HCT116 (cell line): ENCODE measurements around the gene SHKBP1. TPM values are rescaled to one million over a fixed set of nuclear protein-coding genes. Genes with fewer than 3 reads are reported as not detected.
A peak's percentile ranks its signal among the peaks of the same experiment; 100 is the strongest.

Experiments
- ATAC-seq: fragments of 200-7000 bp; cut with Tn5 transposase; 2 replicates; pipeline ENCODE4 v1.9.1; 2020; ENCODE audit warnings: mild to moderate bottlenecking, moderate library complexity
- BruUV-seq: library from RNA; stranded (reverse); fragments of 400-500 nt; replicated peaks from 2 replicates; lab custom pipeline; 2021; lab: Mats Ljungman, UMichigan
- CTCF ChIA-PET: fragments of 300-600 bp; sonication (Branson Sonifier 250); formaldehyde crosslinking; loops from one replicate; lab custom pipeline; 2021; ENCODE audit warnings: antibody characterized with exemption; lab: Charles Lee
- POLR2A ChIA-PET: fragments of 300-600, 350-600 bp; sonication (Branson Sonifier 250); formaldehyde crosslinking; loops from one replicate; lab custom pipeline; 2021; ENCODE audit warnings: antibody characterized with exemption; lab: Charles Lee
- RAD21 ChIA-PET, 2 experiments: fragments of 300-600 bp; sonication (Branson Sonifier 250); formaldehyde crosslinking; loops; one replicate each; lab custom pipeline; 2023; ENCODE audit warnings: low total read pairs in 2 of 2; ENCODE audit not compliant: uncharacterized antibody in 2 of 2, unreplicated experiment in 2 of 2, low non-redundant PET in 1 of 2; lab: Charles Lee
- DNase-seq: peaks from one replicate; pipeline ENCODE4 v3.0.0-alpha.2; 2010; ENCODE audit warnings: low read depth, low spot score
- H2AFZ ChIP-seq: fragments of 200-600 bp; shearing (Covaris generic), sonication (generic); 2 replicates; pipeline ENCODE4 v1.6.1; 2017; ENCODE audit warnings: low read depth, mixed run types, mixed read lengths, antibody characterized with exemption, low read length; ENCODE audit not compliant: poor library complexity, severe bottlenecking
- H3K27ac ChIP-seq: 2 replicates; pipeline ENCODE4 v1.5.1; 2012; ENCODE audit warnings: low read depth, low read length
- H3K27me3 ChIP-seq: fragments of 200-600 bp; sonication (generic); 2 replicates; pipeline ENCODE4 v1.6.1; 2016; ENCODE audit warnings: mixed run types, low read length, mixed read lengths; ENCODE audit not compliant: insufficient read depth
- H3K36me3 ChIP-seq, 2 experiments: fragments of 200-500 bp in 1 of 2; fragments of 200-600 bp in 1 of 2; sonication (Bioruptor generic) in 1 of 2; sonication (generic) in 1 of 2; 2 replicates each; pipeline versions ENCODE4 v1.5.1 to v1.6.1; 2014 to 2016; ENCODE audit warnings: low read length in 2 of 2, inconsistent platforms in 1 of 2, mixed read lengths in 1 of 2, mixed run types in 1 of 2; ENCODE audit not compliant: insufficient read depth in 2 of 2, control insufficient read depth in 1 of 2
- H3K4me1 ChIP-seq, 2 experiments: fragments of 200-600 bp in 1 of 2; sonication (generic) in 1 of 2; 2 replicates each; pipeline versions ENCODE4 v1.5.1 to v1.6.1; 2012 to 2017; ENCODE audit warnings: low read length in 2 of 2, inconsistent platforms in 1 of 2, mild to moderate bottlenecking in 1 of 2, mixed read lengths in 1 of 2, mixed run types in 1 of 2, moderate library complexity in 1 of 2; ENCODE audit not compliant: insufficient read depth in 2 of 2, control insufficient read depth in 1 of 2
- H3K4me2 ChIP-seq: fragments of 200-600 bp; sonication (generic); 2 replicates; pipeline ENCODE4 v1.6.1; 2017; ENCODE audit warnings: mixed run types, low read length, mixed read lengths
- H3K4me3 ChIP-seq, 2 experiments: fragments of 200-600 bp in 1 of 2; sonication (generic) in 1 of 2; replicated peaks in 1 of 2; 2 replicates each; pipeline ENCODE4 v1.5.1; 2011 to 2016; ENCODE audit warnings: low read length in 2 of 2, control low read depth in 1 of 2, low read depth in 1 of 2, mild to moderate bottlenecking in 1 of 2, mixed read lengths in 1 of 2, mixed run types in 1 of 2
- H3K79me2 ChIP-seq: fragments of 200-600 bp; sonication (generic); 2 replicates; pipeline ENCODE4 v1.6.1; 2017; ENCODE audit warnings: mild to moderate bottlenecking, mixed run types, low read length, moderate library complexity, mixed read lengths; ENCODE audit not compliant: insufficient read depth
- H3K9ac ChIP-seq: fragments of 200-600 bp; sonication (generic); 2 replicates; pipeline ENCODE4 v1.6.1; 2016; ENCODE audit warnings: low read length, mixed read lengths
- H3K9me2 ChIP-seq: fragments of 200-600 bp; sonication (generic), shearing (Covaris generic); 2 replicates; pipeline ENCODE4 v1.6.1; 2017; ENCODE audit warnings: mixed run types, mild to moderate bottlenecking, moderate library complexity; ENCODE audit not compliant: insufficient read depth
- H3K9me3 ChIP-seq, 2 experiments: fragments of 200-500 bp in 1 of 2; fragments of 200-600 bp in 1 of 2; sonication (Bioruptor generic) in 1 of 2; sonication (generic) in 1 of 2; 2 replicates each; pipeline ENCODE4 v1.6.1; 2014 to 2017; ENCODE audit warnings: low read length in 2 of 2, mixed read lengths in 2 of 2, inconsistent platforms in 1 of 2, low read depth in 1 of 2, mild to moderate bottlenecking in 1 of 2, mixed run types in 1 of 2, moderate library complexity in 1 of 2; ENCODE audit not compliant: control insufficient read depth in 1 of 2, insufficient read depth in 1 of 2
- H4K20me1 ChIP-seq: fragments of 200-600 bp; sonication (generic), shearing (Covaris generic); 2 replicates; pipeline ENCODE4 v1.6.1; 2017; ENCODE audit warnings: mixed run types, mild to moderate bottlenecking, moderate library complexity; ENCODE audit not compliant: insufficient read depth
- CEBPB ChIP-seq: IDR thresholded peaks from 2 replicates; pipeline ENCODE4 v1.6.1; 2012; ENCODE audit warnings: low read depth
- ELF1 ChIP-seq: IDR thresholded peaks from 2 replicates; pipeline ENCODE4 v1.6.1; 2012; ENCODE audit warnings: low read depth, borderline replicate concordance
- POLR2A ChIP-seq: IDR thresholded peaks from 2 replicates; pipeline ENCODE4 v1.7.0; 2011; ENCODE audit warnings: borderline replicate concordance; ENCODE audit not compliant: insufficient read depth, insufficient read length; ENCODE audit errors: extremely low read depth
- POLR2AphosphoS5 ChIP-seq: IDR thresholded peaks from 2 replicates; pipeline ENCODE4 v1.6.1; 2011; ENCODE audit warnings: mild to moderate bottlenecking, low read depth, low read length, moderate library complexity
- SP1 ChIP-seq: IDR thresholded peaks from 2 replicates; pipeline ENCODE4 v1.6.1; 2012; ENCODE audit warnings: low read depth
- ZFX ChIP-seq: fragments of 450-650 bp; IDR thresholded peaks from 2 replicates; pipeline ENCODE4 v1.6.1; 2017
- ZNF274 ChIP-seq: fragments of 200-500 bp; sonication (Bioruptor generic); IDR thresholded peaks from 2 replicates; pipeline ENCODE4 v1.6.1; 2014; ENCODE audit warnings: mild to moderate bottlenecking, low read depth, low read length, inconsistent platforms
- intact Hi-C: fragments of 100-400 bp; cut with micrococcal nuclease; formaldehyde crosslinking; loops from 2 replicates; pipeline ENCODE4 v1.10.0; 2022
- total RNA-seq: library from RNA; stranded (reverse); gene quantifications from one replicate; pipeline ENCODE4 v1.2.1, GENCODE V29; 2021; ENCODE audit not compliant: unreplicated experiment
- TF ChIP-seq, protein P1 (sequence below): IDR thresholded peaks from 2 replicates; pipeline ENCODE4 v1.6.1; 2012; ENCODE audit warnings: low read depth
- TF ChIP-seq, protein P2 (sequence below), 3 experiments: fragments of 200-600 bp in 1 of 3; sonication (generic) in 1 of 3; IDR thresholded peaks in 2 of 3; conservative IDR thresholded peaks in 1 of 3; 2 replicates each; pipeline ENCODE4 v1.5.1; 2012 to 2017; ENCODE audit warnings: low read depth in 2 of 3, low read length in 2 of 3, antibody characterized with exemption in 1 of 3, borderline replicate concordance in 1 of 3, control low read depth in 1 of 3, mild to moderate bottlenecking in 1 of 3, mixed read lengths in 1 of 3, mixed run types in 1 of 3, moderate library complexity in 1 of 3; ENCODE audit not compliant: insufficient read depth in 1 of 3
- TF ChIP-seq, protein P3 (sequence below): IDR thresholded peaks from 2 replicates; pipeline ENCODE4 v1.6.1; 2012

Gene SHKBP1
- total RNA-seq, 1 experiment from 2014 or later = 97.4 TPM

DNA sequence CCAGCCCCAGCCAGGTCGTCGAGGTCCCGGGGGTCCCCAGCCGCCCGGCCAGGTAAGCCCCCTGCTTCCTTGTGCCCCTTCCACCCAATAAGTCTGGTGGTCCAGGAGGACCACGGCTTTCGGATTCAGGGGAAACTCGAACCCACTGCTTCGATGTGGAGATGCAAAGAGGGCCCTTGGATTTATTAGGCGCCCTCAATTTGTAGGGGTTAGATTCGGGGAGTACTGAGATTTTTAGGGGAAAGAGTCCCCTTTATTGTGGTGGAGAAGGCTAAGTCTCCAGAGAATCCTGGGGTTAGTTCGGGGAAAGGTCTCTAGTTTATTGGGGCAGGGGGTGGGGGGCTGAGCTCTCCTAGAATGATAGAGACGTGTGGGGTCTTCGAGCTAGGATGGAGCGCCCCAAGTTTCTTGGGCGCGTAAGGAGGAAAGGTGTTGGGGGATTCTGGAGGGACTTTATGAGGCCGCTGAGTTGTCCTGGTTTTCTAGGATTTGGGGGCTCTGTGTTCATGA, 20.7 kb downstream of the SHKBP1 start:
- H3K4me2 ChIP-seq = peak overlapping the region; percentile 91
- POLR2A ChIA-PET = no interaction called here
- no peak for TF ChIP-seq SP1
- TF ChIP-seq ZFX = peak; percentile 22; the same call in 1 of the 2 replicates
- TF ChIP-seq, all 23 proteins: peak for 1

DNA sequence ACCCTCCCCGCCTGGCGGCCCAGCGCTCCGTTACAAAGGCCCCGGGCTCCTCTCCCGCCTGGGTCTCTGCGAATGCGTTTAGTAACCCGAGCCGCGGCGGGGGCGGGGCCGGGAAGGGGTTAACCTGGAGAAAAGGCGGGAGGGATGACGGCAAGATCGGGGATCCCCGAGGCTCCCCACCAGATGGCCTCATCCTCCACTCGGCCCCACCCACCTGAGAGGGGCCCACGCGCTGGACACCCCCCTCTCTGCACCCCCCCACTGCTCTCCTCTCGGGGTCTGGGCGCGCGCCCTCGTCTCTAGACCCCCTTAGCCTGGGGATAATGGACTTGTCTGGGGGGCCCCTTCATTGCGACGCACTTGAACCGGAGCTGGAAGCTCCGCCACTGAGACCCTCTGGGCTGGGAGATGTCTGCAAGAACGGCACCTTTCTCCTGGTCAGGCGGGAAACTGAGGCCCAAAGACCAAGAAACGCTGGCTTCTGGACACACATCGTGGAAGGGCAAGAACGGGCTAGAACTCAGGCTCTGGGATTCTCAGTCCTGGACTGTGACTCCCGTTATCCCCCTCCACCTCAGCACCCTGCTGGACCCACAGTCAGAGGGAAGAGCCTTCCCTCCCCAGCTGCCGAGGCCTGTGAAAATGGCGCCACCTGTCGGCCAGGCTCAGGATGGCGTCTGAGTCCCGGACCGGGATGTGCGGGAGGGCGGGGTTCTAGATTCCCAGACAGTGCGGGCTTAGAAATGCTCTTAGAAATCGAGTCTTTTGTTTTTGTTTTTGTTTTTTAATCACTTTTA, 21.6 kb downstream of the SHKBP1 start:
- POLR2A ChIA-PET = interaction anchor here (0.6 to 1.6 kb wide), 4 partner anchors 15 to 30 kb away, joined by 3 to 7 read pairs (median 4); no protein-coding TSS in a partner anchor
- peak overlapping the region; percentile 85 for H3K9ac ChIP-seq
- CTCF ChIA-PET = interaction anchor here (0.7 to 3.9 kb wide), 12 partner anchors 15 to 293 kb away, joined by 3 to 27 read pairs (median 4); no protein-coding TSS in a partner anchor
- H2AFZ ChIP-seq = no peak overlapping the region
- ATAC-seq (peak; percentile 57), DNase-seq (peak; percentile 86)
- no peaks in the 10 kb centered on the region for H3K27me3 ChIP-seq
- H3K4me1 ChIP-seq = peaks cover 27 to 73% of the 10 kb centered on the region in 2 experiments
- intact Hi-C loops = loop anchor here (1.0 to 5.0 kb wide), 3 partner anchors 49 to 293 kb away; no protein-coding TSS in a partner anchor
- H3K27ac ChIP-seq = peak overlapping the region; percentile 63
- RAD21 ChIA-PET = interaction anchor here in 1 of 2 experiments (0.6 to 0.7 kb wide), 2 partner anchors 48 to 49 kb away, joined by 3 read pairs; no protein-coding TSS in a partner anchor
- no peaks in the 10 kb centered on the region for H3K36me3 ChIP-seq
- H3K4me2 ChIP-seq = peak overlapping the region; percentile 91
- H3K79me2 ChIP-seq = peaks cover 11% of the 10 kb centered on the region; the same call in 1 of the 2 replicates
- H3K9me2 ChIP-seq = no peaks in the 10 kb centered on the region
- peak overlapping the region; percentile 74 to 82 for H3K4me3 ChIP-seq
- H4K20me1 ChIP-seq = no peaks in the 10 kb centered on the region
- no TSS peak for BruUV-seq
- no peaks in the 10 kb centered on the region for H3K9me3 ChIP-seq
- TF ChIP-seq, protein P1, sequence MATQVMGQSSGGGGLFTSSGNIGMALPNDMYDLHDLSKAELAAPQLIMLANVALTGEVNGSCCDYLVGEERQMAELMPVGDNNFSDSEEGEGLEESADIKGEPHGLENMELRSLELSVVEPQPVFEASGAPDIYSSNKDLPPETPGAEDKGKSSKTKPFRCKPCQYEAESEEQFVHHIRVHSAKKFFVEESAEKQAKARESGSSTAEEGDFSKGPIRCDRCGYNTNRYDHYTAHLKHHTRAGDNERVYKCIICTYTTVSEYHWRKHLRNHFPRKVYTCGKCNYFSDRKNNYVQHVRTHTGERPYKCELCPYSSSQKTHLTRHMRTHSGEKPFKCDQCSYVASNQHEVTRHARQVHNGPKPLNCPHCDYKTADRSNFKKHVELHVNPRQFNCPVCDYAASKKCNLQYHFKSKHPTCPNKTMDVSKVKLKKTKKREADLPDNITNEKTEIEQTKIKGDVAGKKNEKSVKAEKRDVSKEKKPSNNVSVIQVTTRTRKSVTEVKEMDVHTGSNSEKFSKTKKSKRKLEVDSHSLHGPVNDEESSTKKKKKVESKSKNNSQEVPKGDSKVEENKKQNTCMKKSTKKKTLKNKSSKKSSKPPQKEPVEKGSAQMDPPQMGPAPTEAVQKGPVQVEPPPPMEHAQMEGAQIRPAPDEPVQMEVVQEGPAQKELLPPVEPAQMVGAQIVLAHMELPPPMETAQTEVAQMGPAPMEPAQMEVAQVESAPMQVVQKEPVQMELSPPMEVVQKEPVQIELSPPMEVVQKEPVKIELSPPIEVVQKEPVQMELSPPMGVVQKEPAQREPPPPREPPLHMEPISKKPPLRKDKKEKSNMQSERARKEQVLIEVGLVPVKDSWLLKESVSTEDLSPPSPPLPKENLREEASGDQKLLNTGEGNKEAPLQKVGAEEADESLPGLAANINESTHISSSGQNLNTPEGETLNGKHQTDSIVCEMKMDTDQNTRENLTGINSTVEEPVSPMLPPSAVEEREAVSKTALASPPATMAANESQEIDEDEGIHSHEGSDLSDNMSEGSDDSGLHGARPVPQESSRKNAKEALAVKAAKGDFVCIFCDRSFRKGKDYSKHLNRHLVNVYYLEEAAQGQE = no peak
- TF ChIP-seq, protein P2, sequence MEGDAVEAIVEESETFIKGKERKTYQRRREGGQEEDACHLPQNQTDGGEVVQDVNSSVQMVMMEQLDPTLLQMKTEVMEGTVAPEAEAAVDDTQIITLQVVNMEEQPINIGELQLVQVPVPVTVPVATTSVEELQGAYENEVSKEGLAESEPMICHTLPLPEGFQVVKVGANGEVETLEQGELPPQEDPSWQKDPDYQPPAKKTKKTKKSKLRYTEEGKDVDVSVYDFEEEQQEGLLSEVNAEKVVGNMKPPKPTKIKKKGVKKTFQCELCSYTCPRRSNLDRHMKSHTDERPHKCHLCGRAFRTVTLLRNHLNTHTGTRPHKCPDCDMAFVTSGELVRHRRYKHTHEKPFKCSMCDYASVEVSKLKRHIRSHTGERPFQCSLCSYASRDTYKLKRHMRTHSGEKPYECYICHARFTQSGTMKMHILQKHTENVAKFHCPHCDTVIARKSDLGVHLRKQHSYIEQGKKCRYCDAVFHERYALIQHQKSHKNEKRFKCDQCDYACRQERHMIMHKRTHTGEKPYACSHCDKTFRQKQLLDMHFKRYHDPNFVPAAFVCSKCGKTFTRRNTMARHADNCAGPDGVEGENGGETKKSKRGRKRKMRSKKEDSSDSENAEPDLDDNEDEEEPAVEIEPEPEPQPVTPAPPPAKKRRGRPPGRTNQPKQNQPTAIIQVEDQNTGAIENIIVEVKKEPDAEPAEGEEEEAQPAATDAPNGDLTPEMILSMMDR (IDR thresholded peaks at IDR 0.05 in 2 of 3, conservative IDR thresholded peaks at IDR 0.05 in 1 of 3; ENCODE audit: borderline replicate concordance in 1 of 3, insufficient read depth in 1 of 3, low read depth in 2 of 3, low read length in 2 of 3) = peak in 2 of 3 experiments; percentile 97; a peak in 4 of 6 replicates
- peak; percentile 63 for TF ChIP-seq POLR2A
- TF ChIP-seq ELF1 = no peak
- no peak for TF ChIP-seq CEBPB
- TF ChIP-seq POLR2AphosphoS5 = peak; percentile 53
- TF ChIP-seq, protein P3, sequence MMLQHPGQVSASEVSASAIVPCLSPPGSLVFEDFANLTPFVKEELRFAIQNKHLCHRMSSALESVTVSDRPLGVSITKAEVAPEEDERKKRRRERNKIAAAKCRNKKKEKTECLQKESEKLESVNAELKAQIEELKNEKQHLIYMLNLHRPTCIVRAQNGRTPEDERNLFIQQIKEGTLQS = no peak
- TF ChIP-seq ZNF274 = no peak

More for the DNA sequence above, 20.7 kb downstream of the SHKBP1 start:
- BruUV-seq = TSS peak; percentile 88
- DNase-seq (no peak), ATAC-seq (no peak)
- H3K36me3 ChIP-seq = no peaks in the 10 kb centered on the region
- no peaks in the 10 kb centered on the region for H3K9me2 ChIP-seq
- intact Hi-C loops = loop anchor here (5.0 kb wide), 1 partner anchor 75 kb away; no protein-coding TSS in a partner anchor
- peak overlapping the region; percentile 85 for H3K9ac ChIP-seq
- CTCF ChIA-PET = interaction anchor here (1.4 kb wide), 1 partner anchor 37 kb away, joined by 3 read pairs; no protein-coding TSS in a partner anchor
- RAD21 ChIA-PET = no interaction called here
- H3K79me2 ChIP-seq = peaks cover 11% of the 10 kb centered on the region; the same call in 1 of the 2 replicates
- H3K4me3 ChIP-seq = peak overlapping the region; percentile 74 to 82
- peak overlapping the region; percentile 63 for H3K27ac ChIP-seq
- H2AFZ ChIP-seq = no peak overlapping the region
- peaks cover 20 to 67% of the 10 kb centered on the region in 2 experiments for H3K4me1 ChIP-seq
- no peaks in the 10 kb centered on the region for H3K9me3 ChIP-seq
- H3K27me3 ChIP-seq = no peaks in the 10 kb centered on the region
- H4K20me1 ChIP-seq = no peaks in the 10 kb centered on the region
